GM23338 (cell line): Measurements from ENCODE around the gene ZFP92.

ENCODE experiments used
- CTCF ChIP-seq, 2 experiments: fragments of 200-600 bp in 1 of 2; sonication (generic) in 1 of 2; conservative IDR thresholded peaks; 2 replicates each; pipeline versions ENCODE4 v1.5.1 to v1.6.1; 2016 to 2017; ENCODE audit warnings: antibody characterized with exemption in 2 of 2, low read depth in 2 of 2, mild to moderate bottlenecking in 2 of 2, moderate library complexity in 1 of 2
- EZH2 ChIP-seq: fragments of 200-600 bp; sonication (generic); IDR thresholded peaks from one replicate; pipeline ENCODE4 v1.8.0; 2017; ENCODE audit warnings: antibody characterized with exemption, mild to moderate bottlenecking, low read depth; ENCODE audit not compliant: unreplicated experiment
- EZH2phosphoT487 ChIP-seq: fragments of 200-600 bp; sonication (generic); IDR thresholded peaks from one replicate; pipeline ENCODE4 v1.8.1; 2018; ENCODE audit warnings: antibody characterized with exemption; ENCODE audit not compliant: unreplicated experiment
- POLR2AphosphoS5 ChIP-seq: IDR thresholded peaks from 2 replicates; pipeline ENCODE4 v1.6.1; 2016; ENCODE audit warnings: antibody characterized with exemption, low read depth
- ZNF331 ChIP-seq: fragments of 250-450 bp; sonication (Bioruptor Pico); IDR thresholded peaks from 2 replicates; pipeline ENCODE4 v1.5.0; 2020; ENCODE audit warnings: low read depth, mild to moderate bottlenecking, moderate library complexity

- TF ChIP-seq EZH2 (no peak), CTCF (conservative IDR thresholded peaks at IDR 0.05; ENCODE audit: low read depth in 2 of 2) (no peak), POLR2AphosphoS5 (no peak), EZH2phosphoT487 (no peak), ZNF331 (CRISPR knock-in tag) (no peak)
Measured at GRCh38 chrX:153450114-153450948, 39.1 kb downstream of the ZFP92 start.
